ENCODE results near the gene SEC14L2. TPM values are rescaled to one million over a fixed set of nuclear protein-coding genes. Genes with fewer than 3 reads are reported as not detected.

SEC14L2 gene
- total and polyA plus RNA-seq, 2 experiments from 2014 or later: 2.5 to 4.2 TPM

- Histone ChIP-seq H4K20me1 (replicated peaks; ENCODE audit: insufficient read depth) (no peaks in the 10 kb centered on the region), H3K36me3 (ENCODE audit: insufficient read depth) (no peaks in the 10 kb centered on the region), H3K27me3 (ENCODE audit: insufficient read depth) (no peaks in the 10 kb centered on the region), H3K9me2 (ENCODE audit: insufficient read depth) (no peaks in the 10 kb centered on the region), H3K4me1 (ENCODE audit: insufficient read depth) (no peaks in the 10 kb centered on the region), H3K4me2 (no peak overlapping the region), H3K4me3 (no peak overlapping the region), H3K79me2 (replicated peaks; ENCODE audit: insufficient read depth) (no peaks in the 10 kb centered on the region), H3K27ac (ENCODE audit: low read depth) (no peak overlapping the region), H2AFZ (no peak overlapping the region), H3F3A (replicated peaks; ENCODE audit: low read depth) (no peaks in the 10 kb centered on the region)
- H3K4me1 Mint-ChIP-seq: peaks cover 8% of the 10 kb centered on the region; the same call in 2 of the 3 replicates
- no peaks in the 10 kb centered on the region for H3K9me3 Mint-ChIP-seq
- H3K27ac Mint-ChIP-seq: no peak overlapping the region
- peaks cover 2% of the 10 kb centered on the region for H3K27me3 Mint-ChIP-seq (ENCODE audit: insufficient read depth, low read depth, poor library complexity)
- H3K4me3 Mint-ChIP-seq: no peak overlapping the region
- ATAC-seq: no peak
- no peak for DNase-seq (ENCODE audit: low spot score)
- TF ChIP-seq ZNF331 (CRISPR knock-in tag; IDR thresholded peaks at IDR 0.05; ENCODE audit: low read depth) (no peak), ZNF114 (CRISPR knock-in tag; IDR thresholded peaks at IDR 0.05) (no peak), EZH2phosphoT487 (IDR thresholded peaks at IDR 0.05; ENCODE audit: unreplicated experiment) (no peak)
- TF ChIP-seq, protein P1, sequence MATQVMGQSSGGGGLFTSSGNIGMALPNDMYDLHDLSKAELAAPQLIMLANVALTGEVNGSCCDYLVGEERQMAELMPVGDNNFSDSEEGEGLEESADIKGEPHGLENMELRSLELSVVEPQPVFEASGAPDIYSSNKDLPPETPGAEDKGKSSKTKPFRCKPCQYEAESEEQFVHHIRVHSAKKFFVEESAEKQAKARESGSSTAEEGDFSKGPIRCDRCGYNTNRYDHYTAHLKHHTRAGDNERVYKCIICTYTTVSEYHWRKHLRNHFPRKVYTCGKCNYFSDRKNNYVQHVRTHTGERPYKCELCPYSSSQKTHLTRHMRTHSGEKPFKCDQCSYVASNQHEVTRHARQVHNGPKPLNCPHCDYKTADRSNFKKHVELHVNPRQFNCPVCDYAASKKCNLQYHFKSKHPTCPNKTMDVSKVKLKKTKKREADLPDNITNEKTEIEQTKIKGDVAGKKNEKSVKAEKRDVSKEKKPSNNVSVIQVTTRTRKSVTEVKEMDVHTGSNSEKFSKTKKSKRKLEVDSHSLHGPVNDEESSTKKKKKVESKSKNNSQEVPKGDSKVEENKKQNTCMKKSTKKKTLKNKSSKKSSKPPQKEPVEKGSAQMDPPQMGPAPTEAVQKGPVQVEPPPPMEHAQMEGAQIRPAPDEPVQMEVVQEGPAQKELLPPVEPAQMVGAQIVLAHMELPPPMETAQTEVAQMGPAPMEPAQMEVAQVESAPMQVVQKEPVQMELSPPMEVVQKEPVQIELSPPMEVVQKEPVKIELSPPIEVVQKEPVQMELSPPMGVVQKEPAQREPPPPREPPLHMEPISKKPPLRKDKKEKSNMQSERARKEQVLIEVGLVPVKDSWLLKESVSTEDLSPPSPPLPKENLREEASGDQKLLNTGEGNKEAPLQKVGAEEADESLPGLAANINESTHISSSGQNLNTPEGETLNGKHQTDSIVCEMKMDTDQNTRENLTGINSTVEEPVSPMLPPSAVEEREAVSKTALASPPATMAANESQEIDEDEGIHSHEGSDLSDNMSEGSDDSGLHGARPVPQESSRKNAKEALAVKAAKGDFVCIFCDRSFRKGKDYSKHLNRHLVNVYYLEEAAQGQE (IDR thresholded peaks at IDR 0.05; ENCODE audit: unreplicated experiment): no peak
- H3K36me3 Mint-ChIP-seq (ENCODE audit: low read depth): no peaks in the 10 kb centered on the region
Measured at GRCh38 chr22:30472994-30473720, 76.3 kb downstream of the SEC14L2 start.

DNA sequence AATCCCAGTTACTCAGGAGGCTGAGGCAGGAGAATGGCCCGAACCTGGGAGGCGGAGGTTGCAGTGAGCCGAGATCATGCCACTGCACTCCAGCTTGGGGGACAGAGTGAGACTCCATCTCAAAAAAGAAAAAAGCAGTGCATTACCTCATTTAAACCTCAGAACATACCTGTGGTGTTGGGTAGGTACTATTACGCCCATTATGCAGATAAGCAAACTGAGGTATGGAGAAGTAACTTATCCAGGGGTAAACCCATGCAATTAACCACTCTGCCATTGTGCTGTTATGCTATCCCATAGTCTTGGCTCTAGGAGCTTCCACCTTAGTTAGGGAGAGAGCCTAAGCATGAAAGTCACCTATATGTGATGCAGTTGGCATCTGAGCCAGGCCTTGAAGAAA is 77.3 kb downstream of the SEC14L2 start:
- Histone ChIP-seq H3K4me3 (no peak overlapping the region), H3K27me3 (ENCODE audit: insufficient read depth) (no peaks in the 10 kb centered on the region), H4K20me1 (replicated peaks; ENCODE audit: insufficient read depth) (no peaks in the 10 kb centered on the region), H3K4me2 (no peak overlapping the region), H3K4me1 (ENCODE audit: insufficient read depth) (no peaks in the 10 kb centered on the region), H3F3A (replicated peaks; ENCODE audit: low read depth) (no peaks in the 10 kb centered on the region), H3K36me3 (ENCODE audit: insufficient read depth) (no peaks in the 10 kb centered on the region), H2AFZ (no peak overlapping the region), H3K79me2 (replicated peaks; ENCODE audit: insufficient read depth) (no peaks in the 10 kb centered on the region), H3K9me2 (ENCODE audit: insufficient read depth) (no peaks in the 10 kb centered on the region), H3K27ac (ENCODE audit: low read depth) (no peak overlapping the region)
- peaks cover 8% of the 10 kb centered on the region; the same call in 2 of the 3 replicates for H3K4me1 Mint-ChIP-seq
- no peak overlapping the region for H3K4me3 Mint-ChIP-seq
- H3K9me3 Mint-ChIP-seq: no peaks in the 10 kb centered on the region; the same call in 2 of the 3 replicates
- no peak overlapping the region for H3K27ac Mint-ChIP-seq
- ATAC-seq (no peak), DNase-seq (ENCODE audit: low spot score) (no peak)
- H3K27me3 Mint-ChIP-seq (ENCODE audit: insufficient read depth, low read depth, poor library complexity): peaks cover 2% of the 10 kb centered on the region
- no peak for TF ChIP-seq EZH2phosphoT487 (IDR thresholded peaks at IDR 0.05; ENCODE audit: unreplicated experiment)
- TF ChIP-seq, protein P1 (IDR thresholded peaks at IDR 0.05; ENCODE audit: unreplicated experiment): no peak
- TF ChIP-seq JUNB (IDR thresholded peaks at IDR 0.05; ENCODE audit: unreplicated experiment): no peak
- no peaks in the 10 kb centered on the region for H3K36me3 Mint-ChIP-seq (ENCODE audit: low read depth)

Small RNAs within 50 kb of the gene (small RNA-seq; reads per million reads assigned to genes)
- gene AC004832.3 (ENCODE audit: low replicate concordance) (not detected), gene RNU6-564P (ENCODE audit: low replicate concordance) (not detected)

Other genes starting within 250 kb of the SEC14L2 start
- gene LIF, start 150.3 kb upstream of the SEC14L2 start, total RNA-seq (2014; rRNA removed; shearing (Covaris generic)): 3.6 and 5.9 TPM in 2 replicates
- gene LIF, start 150.3 kb upstream of the SEC14L2 start, polyA plus RNA-seq (2016; fragmentation: Nextera tagmentation; extraction: Ambion mirVana): 1.2 and 1.8 TPM in 2 replicates
- gene OSM, start 130.2 kb upstream of the SEC14L2 start, total RNA-seq (2014; rRNA removed; shearing (Covaris generic)): not detected in 2 replicates
- not detected in 2 replicates for gene OSM, start 130.2 kb upstream of the SEC14L2 start, polyA plus RNA-seq (2016; fragmentation: Nextera tagmentation; extraction: Ambion mirVana)
- 23.2 and 36.0 TPM in 2 replicates for gene CASTOR1, start 107.5 kb upstream of the SEC14L2 start, total RNA-seq (2014; rRNA removed; shearing (Covaris generic))
- 11.3 and 22.0 TPM in 2 replicates for gene CASTOR1, start 107.5 kb upstream of the SEC14L2 start, polyA plus RNA-seq (2016; fragmentation: Nextera tagmentation; extraction: Ambion mirVana)
- 6.0 and 8.8 TPM in 2 replicates for gene TBC1D10A, start 70.1 kb upstream of the SEC14L2 start, total RNA-seq (2014; rRNA removed; shearing (Covaris generic))
- gene TBC1D10A, start 70.1 kb upstream of the SEC14L2 start, polyA plus RNA-seq (2016; fragmentation: Nextera tagmentation; extraction: Ambion mirVana): 3.3 and 4.2 TPM in 2 replicates
- 108 and 170 TPM in 2 replicates for gene SF3A1, start 40.1 kb upstream of the SEC14L2 start, total RNA-seq (2014; rRNA removed; shearing (Covaris generic))
- gene SF3A1, start 40.1 kb upstream of the SEC14L2 start, polyA plus RNA-seq (2016; fragmentation: Nextera tagmentation; extraction: Ambion mirVana): 93.4 and 107 TPM in 2 replicates
- gene CCDC157, start 40.0 kb upstream of the SEC14L2 start, total RNA-seq (2014; rRNA removed; shearing (Covaris generic)): 6.9 and 7.9 TPM in 2 replicates
- 3.7 and 3.8 TPM in 2 replicates for gene CCDC157, start 40.0 kb upstream of the SEC14L2 start, polyA plus RNA-seq (2016; fragmentation: Nextera tagmentation; extraction: Ambion mirVana)
- 12.4 and 13.9 TPM in 2 replicates for gene RNF215, start 9.6 kb upstream of the SEC14L2 start, total RNA-seq (2014; rRNA removed; shearing (Covaris generic))
- gene RNF215, start 9.6 kb upstream of the SEC14L2 start, polyA plus RNA-seq (2016; fragmentation: Nextera tagmentation; extraction: Ambion mirVana): 1.8 and 3.3 TPM in 2 replicates
- 54.6 and 68.6 TPM in 2 replicates for gene MTFP1, start 28.8 kb downstream of the SEC14L2 start, total RNA-seq (2014; rRNA removed; shearing (Covaris generic))
- 62.5 and 64.1 TPM in 2 replicates for gene MTFP1, start 28.8 kb downstream of the SEC14L2 start, polyA plus RNA-seq (2016; fragmentation: Nextera tagmentation; extraction: Ambion mirVana)
- gene SEC14L3, start 75.0 kb downstream of the SEC14L2 start, total RNA-seq (2014; rRNA removed; shearing (Covaris generic)): not detected in 2 replicates
- gene SEC14L3, start 75.0 kb downstream of the SEC14L2 start, polyA plus RNA-seq (2016; fragmentation: Nextera tagmentation; extraction: Ambion mirVana): not detected in 2 replicates
- gene SEC14L4, start 108.7 kb downstream of the SEC14L2 start, total RNA-seq (2014; rRNA removed; shearing (Covaris generic)): 2.5 and 5.2 TPM in 2 replicates
- 1.7 and 1.9 TPM in 2 replicates for gene SEC14L4, start 108.7 kb downstream of the SEC14L2 start, polyA plus RNA-seq (2016; fragmentation: Nextera tagmentation; extraction: Ambion mirVana)
- gene SEC14L6, start 149.7 kb downstream of the SEC14L2 start, total RNA-seq (2014; rRNA removed; shearing (Covaris generic)): 2.1 and 2.4 TPM in 2 replicates
- gene SEC14L6, start 149.7 kb downstream of the SEC14L2 start, polyA plus RNA-seq (2016; fragmentation: Nextera tagmentation; extraction: Ambion mirVana): 0.50 and 0.84 TPM in 2 replicates
- gene GAL3ST1, start 177.6 kb downstream of the SEC14L2 start, total RNA-seq (2014; rRNA removed; shearing (Covaris generic)): 9.2 and 13.3 TPM in 2 replicates
- gene GAL3ST1, start 177.6 kb downstream of the SEC14L2 start, polyA plus RNA-seq (2016; fragmentation: Nextera tagmentation; extraction: Ambion mirVana): 7.5 and 8.2 TPM in 2 replicates
- 76.9 and 78.4 TPM in 2 replicates for gene PES1, start 194.9 kb downstream of the SEC14L2 start, total RNA-seq (2014; rRNA removed; shearing (Covaris generic))
- gene PES1, start 194.9 kb downstream of the SEC14L2 start, polyA plus RNA-seq (2016; fragmentation: Nextera tagmentation; extraction: Ambion mirVana): 61.3 and 64.1 TPM in 2 replicates
- 31.3 and 38.1 TPM in 2 replicates for gene TCN2, start 210.2 kb downstream of the SEC14L2 start, total RNA-seq (2014; rRNA removed; shearing (Covaris generic))
- gene TCN2, start 210.2 kb downstream of the SEC14L2 start, polyA plus RNA-seq (2016; fragmentation: Nextera tagmentation; extraction: Ambion mirVana): 12.4 and 12.9 TPM in 2 replicates
- gene SLC35E4, start 238.8 kb downstream of the SEC14L2 start, total RNA-seq (2014; rRNA removed; shearing (Covaris generic)): 10.4 and 11.3 TPM in 2 replicates
- 2.6 and 4.3 TPM in 2 replicates for gene SLC35E4, start 238.8 kb downstream of the SEC14L2 start, polyA plus RNA-seq (2016; fragmentation: Nextera tagmentation; extraction: Ambion mirVana)